GM19035 (cell line): ENCODE data around the gene ZNF638.

Source experiments
- ATAC-seq: cut with Tn5 transposase; IDR thresholded peaks from one replicate; pipeline ENCODE4 v1.9.1; 2021; ENCODE audit not compliant: unreplicated experiment

The ZNF638 gene

DNA sequence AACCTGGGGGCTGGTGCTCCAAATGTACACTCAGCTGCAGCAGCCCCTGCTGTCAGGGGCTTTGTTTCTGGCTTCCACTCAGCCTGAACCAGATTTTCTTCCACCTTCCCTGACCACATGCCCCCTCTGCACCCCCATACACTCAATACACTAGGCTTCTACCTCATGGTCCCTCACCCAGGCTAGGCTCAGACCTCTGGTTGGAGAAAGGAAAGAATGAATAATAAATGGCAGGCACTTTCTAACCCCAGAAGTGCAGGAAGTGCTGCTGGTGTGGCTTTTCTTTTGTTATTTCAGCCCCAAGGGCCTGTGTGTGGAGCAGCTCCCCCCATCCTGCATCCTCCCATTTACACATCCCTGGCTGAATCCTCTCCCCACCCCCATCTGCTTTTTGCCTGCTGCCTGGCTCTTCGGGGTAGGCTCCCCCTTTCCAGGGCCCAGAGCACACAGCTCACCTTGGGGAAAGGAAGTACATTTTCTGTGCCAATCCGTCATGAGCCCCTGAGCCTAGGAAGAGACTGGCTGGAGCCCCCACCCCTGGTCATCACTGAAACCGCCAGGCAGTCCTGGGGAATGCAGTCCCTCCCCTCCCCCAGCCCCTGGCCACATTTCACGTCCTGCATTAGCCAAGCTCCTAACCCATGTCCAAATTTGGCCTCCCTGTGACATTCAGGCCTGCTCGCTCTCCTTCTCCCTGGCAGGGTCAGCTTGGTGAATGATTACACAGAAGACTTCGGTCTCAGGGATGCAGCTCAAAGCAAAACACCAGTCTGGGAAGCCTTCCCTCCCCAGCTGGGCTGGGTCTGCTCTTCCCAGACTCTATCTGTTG is 124.4 kb downstream of the ZNF638 start:
- no peak for ATAC-seq

DNA sequence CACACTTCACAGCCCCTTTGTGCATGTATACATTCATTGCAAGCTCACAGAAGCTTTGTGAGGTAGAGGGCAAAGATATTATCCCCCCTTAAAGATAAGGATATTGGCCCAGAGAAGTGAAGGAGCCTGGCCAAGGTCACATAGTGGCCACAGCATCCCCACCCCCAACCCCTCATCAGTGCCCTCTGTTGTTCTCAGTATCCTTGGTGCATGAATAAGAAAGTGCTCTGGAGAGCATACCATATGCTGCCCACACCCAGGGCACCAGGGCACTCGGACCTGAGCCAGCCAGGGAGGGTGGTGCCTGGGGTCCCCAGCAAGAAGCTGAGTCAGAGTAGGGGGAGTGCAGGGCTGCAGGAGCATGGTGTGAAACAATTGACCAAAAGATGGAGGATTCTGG is 125.0 kb downstream of the ZNF638 start:
- ATAC-seq = no peak

- no peak for ATAC-seq
Measured at GRCh38 chr2:71457123-71457915, 125.7 kb downstream of the ZNF638 start.

DNA sequence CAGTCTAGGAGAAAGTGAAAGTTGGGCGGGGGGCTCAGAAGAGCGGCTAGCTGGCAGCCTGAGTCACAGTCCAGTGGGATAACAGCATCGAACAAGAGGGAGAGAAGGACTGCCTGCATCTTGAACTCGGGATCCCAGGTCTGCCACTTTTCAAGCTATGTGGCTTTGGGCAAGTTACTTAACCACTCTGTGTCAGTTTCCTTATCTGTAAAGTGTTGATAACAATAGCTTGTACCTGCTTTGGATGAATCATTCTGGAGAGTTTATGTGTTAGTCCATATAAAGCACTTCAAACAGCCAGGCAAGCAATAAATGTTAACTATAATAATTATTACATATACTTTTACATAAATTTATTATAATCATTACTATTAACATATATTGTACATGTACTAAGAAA is 126.3 kb downstream of the ZNF638 start:
- ATAC-seq = no peak

GRCh38 chr2:71458413-71459083 is 127.0 kb downstream of the ZNF638 start:
- ATAC-seq = no peak

GRCh38 chr2:71459084-71459431 is 127.5 kb downstream of the ZNF638 start:
- no peak for ATAC-seq

DNA sequence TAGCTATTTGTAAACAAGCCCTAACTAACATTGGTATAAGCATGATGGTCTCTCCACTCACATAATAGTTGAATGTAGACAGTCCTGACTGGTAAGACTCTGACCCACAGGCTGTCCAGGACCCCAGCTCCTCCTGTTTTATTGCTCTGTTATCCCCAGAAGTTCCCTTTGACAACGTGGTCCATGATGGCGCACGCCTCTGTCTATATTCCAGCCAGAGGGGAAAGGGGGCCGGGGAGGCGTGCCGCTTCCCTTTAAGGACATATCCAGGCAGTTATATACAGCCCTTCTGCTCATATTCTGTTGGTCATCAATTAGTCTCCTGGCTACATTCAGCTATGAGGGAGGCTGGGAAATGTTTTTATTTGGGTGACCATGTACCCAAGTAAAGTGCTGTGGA is 128.5 kb downstream of the ZNF638 start:
- no peak for ATAC-seq

DNA sequence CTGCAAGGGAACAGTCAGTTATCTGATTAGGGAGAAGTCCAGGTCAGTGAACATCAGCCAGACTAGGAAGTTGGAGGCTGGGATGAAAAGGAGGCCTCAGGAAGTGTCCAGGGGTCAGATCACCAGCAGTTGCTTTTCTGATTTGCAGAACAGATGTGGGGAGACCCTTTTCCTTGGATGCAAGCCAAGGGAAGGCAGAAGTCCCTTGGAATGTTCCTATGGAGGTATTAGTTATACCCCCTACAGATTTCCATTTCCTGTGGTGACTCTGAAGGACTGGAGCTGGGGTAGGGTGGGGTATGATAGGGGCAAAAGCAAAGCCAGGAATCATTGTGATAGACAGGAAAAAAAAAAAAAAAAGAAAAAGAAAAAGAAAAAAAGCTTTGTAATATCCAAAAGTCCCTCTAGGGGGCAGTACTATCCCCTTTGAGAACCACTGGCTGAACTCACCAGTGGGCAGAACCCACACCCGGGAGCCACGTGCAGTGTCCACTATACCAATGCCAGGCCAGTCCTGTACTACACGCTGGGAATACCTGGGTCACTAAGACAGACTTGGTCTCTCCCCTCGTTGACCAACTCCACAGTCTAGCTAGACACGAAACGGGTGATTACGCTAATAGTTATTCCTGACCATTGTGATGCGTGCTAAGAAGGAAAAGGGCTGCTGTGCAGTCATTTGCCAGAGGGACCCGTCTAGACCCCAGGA is 129.2 kb downstream of the ZNF638 start:
- no peak for ATAC-seq

GRCh38 chr2:71461304-71461671 is 129.7 kb downstream of the ZNF638 start:
- no peak for ATAC-seq

GRCh38 chr2:71462056-71462605 is 130.5 kb downstream of the ZNF638 start:
- ATAC-seq = no peak

GRCh38 chr2:71462641-71463341 is 131.2 kb downstream of the ZNF638 start:
- no peak for ATAC-seq

GRCh38 chr2:71463342-71463654 is 131.7 kb downstream of the ZNF638 start:
- ATAC-seq = no peak

GRCh38 chr2:71464389-71464788 is 132.8 kb downstream of the ZNF638 start:
- ATAC-seq = no peak

DNA sequence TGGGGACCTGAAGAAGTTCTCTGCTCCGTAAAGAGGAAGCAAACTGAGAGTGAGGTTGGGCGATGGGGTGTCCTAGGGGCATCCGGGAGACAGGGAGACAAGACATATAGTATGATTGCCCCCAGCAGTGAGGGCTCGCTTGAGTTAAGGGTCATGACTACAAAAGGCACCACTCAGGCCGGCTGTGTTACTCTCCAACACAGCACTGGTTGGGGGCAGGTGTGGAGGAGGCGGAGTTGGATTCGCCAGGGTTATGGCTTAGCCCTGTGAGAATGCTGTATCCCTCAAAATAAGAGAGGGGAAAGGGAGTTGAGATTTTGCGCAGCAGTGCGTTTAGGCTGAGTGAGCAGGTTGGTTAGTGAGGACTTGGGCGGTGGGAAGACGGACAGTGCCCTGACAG is 133.8 kb downstream of the ZNF638 start:
- ATAC-seq = no peak

GRCh38 chr2:71465961-71466300 is 134.3 kb downstream of the ZNF638 start:
- ATAC-seq = no peak

DNA sequence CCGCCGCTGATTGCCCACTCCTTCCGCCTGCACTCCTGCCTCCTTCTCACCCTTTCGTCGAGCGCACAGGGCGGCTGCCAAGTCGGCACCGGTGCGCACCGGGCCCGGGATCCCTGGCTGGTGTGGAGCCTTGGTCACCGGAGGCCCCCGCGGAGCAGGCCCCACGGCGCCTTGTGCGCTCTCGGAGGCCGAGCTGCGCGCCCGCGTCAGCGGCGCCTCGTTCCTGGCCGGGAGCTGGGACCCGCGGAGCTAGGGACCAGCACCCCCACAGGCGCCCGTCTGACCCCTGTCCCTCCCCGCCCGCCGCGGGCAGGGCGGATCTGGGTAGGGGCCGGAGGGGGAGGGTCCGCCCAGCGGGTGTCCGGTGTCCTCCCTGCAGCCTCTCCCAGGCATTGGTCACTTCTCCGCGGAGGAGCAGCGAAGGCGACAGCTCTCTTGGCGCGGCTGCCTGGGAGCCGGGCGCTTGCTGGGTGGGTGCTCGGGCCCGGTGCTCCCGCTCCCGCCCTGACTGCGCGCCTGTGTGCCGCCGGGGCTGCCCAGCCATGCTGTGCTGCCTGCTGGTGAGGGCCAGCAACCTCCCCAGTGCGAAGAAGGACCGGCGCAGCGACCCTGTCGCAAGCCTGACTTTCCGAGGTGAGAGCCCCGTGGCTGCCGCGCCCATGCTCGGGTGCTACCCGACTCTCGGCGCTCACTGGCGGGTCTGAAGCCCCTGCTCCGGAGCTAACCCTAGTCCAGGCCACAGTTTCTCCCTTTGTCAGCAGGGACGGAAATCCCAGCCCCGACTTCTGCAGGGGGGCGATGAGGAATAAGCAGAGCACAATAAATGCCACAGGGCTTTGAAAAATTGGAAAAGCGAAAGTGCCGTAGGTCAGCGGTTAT is 135.0 kb downstream of the ZNF638 start:
- no peak for ATAC-seq

DNA sequence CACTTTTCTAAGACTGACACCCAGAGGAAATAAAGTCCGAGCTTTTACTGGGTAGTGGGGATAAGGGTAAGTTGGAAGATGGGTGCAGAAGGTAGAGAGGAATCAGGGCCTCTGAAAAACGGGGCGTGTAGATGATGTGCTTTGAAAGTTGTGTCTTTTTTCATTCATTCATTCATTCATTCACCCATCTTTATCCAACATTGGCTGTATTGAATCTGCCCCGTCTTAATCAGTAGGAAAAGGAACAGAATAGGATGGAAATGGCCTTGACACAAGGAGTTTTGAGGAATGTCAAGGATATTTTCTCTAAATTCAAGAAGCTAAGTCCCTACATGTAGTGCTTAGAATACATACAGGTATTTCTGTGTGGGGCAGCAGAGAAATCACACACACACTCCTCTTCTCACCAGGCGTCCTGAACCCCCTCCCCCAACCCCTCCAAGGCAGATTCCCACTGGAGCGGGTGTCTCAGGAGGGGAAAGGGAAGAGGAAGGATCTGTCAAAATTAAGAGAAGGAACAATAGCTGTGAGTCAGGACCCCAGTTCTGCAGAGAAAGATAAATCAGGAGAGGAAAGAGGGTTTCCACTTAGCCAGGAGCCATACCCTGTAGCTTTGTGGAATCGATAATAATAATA is 135.7 kb downstream of the ZNF638 start:
- ATAC-seq = no peak

- ATAC-seq = no peak
Measured at GRCh38 chr2:71468279-71469015, 136.9 kb downstream of the ZNF638 start.
